ENCODE measurements around the gene DIAPH3.

DNA sequence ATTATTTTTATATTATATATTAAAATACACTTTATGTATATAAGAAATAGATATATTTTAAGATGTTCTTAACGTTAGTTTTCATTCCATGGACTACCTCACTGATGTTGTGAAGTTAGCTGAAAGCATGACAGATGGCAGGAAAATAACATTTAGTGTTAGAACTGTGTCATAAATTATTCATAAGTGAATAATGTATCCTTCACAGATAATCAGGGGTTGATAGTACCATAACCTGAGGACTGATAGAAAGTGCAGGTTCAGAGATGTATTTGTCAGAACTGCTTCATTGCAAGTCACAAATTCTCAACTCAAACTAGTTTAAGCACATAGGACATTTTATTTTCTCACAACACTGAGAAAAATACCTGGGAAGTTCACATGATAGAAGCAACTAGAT is 14.6 kb upstream of the DIAPH3 start:
- TF ChIP-seq, protein P1, sequence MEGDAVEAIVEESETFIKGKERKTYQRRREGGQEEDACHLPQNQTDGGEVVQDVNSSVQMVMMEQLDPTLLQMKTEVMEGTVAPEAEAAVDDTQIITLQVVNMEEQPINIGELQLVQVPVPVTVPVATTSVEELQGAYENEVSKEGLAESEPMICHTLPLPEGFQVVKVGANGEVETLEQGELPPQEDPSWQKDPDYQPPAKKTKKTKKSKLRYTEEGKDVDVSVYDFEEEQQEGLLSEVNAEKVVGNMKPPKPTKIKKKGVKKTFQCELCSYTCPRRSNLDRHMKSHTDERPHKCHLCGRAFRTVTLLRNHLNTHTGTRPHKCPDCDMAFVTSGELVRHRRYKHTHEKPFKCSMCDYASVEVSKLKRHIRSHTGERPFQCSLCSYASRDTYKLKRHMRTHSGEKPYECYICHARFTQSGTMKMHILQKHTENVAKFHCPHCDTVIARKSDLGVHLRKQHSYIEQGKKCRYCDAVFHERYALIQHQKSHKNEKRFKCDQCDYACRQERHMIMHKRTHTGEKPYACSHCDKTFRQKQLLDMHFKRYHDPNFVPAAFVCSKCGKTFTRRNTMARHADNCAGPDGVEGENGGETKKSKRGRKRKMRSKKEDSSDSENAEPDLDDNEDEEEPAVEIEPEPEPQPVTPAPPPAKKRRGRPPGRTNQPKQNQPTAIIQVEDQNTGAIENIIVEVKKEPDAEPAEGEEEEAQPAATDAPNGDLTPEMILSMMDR (IDR thresholded peaks at IDR 0.05), result no peak
- TF ChIP-seq POLR2A (IDR thresholded peaks at IDR 0.05), result no peak
